Suppressor macrophage treated with lipopolysaccharide for 1 hour (primary cell): ENCODE data around the gene DTNBP1.

Source experiments
- DNase-seq, 3 donors: peaks; one replicate each; pipeline ENCODE4 v3.0.0-alpha.2; 2020 to 2022

Gene DTNBP1

DNA sequence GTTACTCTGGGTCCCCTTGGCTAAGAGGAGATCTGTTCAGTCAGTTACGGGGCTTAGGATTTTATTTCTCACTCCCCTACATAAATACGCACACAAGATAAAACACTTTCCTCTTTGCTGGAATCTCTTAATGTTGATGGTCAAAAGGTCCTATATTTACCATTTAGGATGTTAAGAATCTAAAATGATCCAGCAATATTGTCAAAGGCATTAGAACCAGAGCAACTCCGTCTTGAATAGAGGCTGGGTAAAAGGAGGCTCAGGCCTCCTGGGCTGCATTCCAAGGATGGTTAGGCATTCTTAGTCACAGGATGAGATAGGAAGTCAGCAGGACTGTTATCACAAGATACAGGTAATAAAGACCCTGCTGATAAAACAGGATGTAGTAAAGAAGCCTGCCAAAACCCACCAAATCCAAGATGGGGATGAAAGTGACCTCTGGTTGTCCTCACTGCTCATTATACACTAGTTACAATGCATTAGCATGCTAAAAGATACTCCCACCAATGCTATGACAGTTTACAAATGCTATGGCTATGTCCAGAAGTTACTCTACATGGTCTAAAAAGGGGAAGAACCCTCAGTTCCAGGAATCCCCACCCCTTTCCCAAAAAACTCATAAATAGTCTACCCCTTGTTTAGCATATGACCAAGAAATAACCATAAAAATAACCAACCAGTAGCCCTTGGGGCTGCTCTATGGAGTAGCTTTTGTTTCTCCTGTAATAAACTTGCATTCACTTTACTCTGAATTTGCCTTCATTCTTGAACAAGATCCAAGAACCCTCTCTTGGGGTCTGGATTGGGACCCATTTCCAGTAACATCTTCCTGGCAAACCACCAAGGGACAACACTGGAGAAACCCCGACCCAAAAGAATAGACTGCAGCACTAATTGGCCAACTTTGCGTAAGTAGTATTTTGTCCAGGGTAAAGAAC lies 107.5 kb downstream of the DTNBP1 start:
- DNase-seq: peak; percentile 23 to 58 (median 26)

DNA sequence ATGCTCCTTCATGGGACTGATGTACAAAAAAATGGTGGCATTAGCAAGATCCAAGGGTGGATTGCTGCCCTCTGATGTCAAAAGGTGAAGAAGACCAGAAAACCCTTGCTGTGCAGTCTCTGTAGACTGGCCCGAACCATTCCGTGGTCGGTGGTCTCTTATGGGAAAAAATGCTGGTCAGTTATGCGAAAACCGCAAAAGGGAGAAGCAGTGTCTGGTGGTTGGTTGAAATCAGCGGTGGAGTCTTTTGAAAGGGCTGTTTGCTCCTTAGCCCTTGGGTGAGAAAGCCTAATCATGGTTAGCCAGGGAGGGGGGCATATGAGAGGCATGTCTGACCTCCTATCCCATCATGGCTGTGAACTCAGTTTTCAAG lies 108.1 kb downstream of the DTNBP1 start:
- no peak for DNase-seq

DNA sequence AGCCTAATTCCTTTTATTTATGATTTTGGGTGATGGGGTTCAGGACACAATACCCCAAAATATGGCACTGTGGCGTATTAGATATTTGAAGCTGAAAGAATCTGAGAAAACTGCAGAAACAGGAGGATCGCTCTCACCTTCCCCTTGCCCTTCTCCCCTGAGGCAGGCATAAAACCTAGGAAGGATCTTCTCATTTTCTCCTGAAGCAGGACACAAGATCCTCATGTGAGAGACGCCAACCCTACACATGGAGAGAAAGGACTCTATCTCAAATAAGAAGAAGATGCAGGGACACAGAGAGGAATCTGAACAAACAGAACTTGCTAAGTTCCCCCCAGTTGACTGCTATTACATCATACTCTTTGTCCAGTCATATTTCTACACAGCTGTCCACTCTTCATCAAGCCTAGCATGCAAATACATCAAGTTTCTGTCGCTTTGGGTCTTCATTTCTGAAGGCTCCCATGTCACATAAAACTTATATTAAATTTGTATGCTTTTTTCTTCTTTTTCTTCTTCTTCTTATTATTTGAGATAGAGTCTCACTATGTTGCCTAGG lies 109.0 kb downstream of the DTNBP1 start:
- peak; percentile 23 to 57 (median 43) for DNase-seq

- no peak for DNase-seq
These were observed 109.8 kb downstream of the DTNBP1 start for GRCh38 chr6:15553031-15553430.

- no peak for DNase-seq
These were observed 111.0 kb downstream of the DTNBP1 start for GRCh38 chr6:15551798-15552197.

DNA sequence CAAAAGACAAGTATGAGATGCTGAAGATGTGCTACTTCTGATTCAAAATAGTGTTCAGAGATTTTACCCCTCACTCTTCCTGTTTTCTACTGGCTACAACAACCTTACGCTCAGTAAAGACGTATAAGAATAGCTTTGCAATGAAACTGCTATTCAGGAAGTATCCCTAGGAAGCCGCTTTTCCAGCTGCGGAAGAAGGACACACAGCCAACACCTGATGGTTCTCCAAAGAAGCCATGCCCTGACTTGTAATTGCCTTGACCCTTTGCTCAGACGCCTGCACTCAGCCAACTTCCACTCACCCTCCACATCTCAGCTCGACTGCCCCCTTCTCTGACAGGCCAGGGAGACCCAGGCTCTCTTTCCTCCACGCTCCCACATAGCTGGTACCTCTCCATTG lies 111.6 kb downstream of the DTNBP1 start:
- no peak for DNase-seq

DNA sequence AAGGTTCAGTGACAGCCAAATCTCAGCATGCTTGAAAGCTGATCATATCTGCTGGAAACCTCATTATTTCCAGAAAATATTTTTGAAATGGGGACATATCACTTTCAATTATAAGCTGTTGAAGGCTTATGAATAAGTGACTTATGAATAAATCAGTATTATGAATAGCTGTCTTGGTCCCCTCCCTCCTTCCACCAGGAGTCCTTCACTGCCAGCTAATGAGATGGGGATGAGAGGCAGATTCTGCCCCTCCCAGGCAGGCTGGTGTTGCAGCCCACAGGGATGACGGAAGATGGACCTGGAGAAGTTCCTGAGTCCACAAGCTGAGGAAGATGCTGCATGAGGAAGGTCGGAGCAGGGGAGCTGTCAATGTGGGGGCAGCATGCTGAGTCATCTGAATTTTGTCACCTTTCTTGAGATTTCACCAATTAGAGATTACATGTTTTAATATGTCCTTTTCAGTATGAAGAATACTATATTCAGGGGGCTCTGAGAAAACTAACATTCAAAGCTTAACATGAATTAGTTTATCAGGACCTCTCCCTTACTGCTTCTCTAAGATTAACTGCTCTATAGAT lies 112.2 kb downstream of the DTNBP1 start:
- DNase-seq: no peak

- DNase-seq: peak in 1 of 3 donors; percentile 12
These were observed 113.5 kb downstream of the DTNBP1 start for GRCh38 chr6:15549371-15549770.

DNA sequence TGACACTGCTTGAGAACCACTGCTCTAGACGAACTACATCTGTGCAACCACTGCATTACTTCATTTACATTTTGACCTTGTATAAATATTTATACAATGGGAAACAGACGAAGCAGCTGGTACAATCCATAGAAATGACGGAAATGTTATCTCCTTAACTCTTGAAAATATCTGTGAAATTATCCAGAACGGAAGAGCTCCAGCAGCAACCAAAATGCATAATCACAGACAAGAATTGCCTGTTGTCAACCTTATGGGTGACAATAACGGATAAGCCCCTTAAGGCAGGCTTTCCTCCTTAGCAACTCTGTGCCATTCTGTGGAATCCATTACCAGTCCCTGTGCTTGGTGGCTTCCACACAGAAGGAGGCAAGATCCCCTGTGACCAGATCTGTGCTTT lies 115.4 kb downstream of the DTNBP1 start:
- DNase-seq: no peak

- DNase-seq: no peak
These were observed 116.2 kb downstream of the DTNBP1 start for GRCh38 chr6:15546591-15546990.

DNA sequence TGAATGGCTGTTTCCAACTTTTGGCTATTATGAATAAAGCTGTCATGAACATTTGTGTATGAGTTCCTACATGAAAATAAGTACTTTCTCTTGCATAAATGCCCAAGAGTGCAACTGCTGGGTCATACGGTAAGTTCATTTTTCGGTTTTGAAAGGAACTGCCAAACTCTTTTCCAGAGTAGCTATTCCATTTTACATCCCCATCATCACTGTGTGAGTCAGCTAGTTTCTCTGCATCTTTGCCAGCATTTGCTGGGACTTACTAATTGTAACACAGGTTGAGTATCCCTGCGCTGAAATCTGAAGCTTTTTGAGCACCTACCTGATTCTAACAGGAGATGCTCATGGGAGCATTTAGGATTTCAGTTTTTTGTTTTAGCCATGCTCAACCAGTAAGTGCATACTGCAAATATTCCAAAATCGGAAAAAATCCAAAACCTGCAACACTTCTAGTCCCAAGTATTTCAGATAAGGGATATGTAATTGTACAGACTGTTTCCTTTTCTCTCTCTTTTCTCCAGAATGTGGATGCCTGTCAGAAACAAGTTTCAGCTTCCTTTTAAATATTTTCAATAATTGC lies 118.4 kb downstream of the DTNBP1 start:
- no peak for DNase-seq

DNA sequence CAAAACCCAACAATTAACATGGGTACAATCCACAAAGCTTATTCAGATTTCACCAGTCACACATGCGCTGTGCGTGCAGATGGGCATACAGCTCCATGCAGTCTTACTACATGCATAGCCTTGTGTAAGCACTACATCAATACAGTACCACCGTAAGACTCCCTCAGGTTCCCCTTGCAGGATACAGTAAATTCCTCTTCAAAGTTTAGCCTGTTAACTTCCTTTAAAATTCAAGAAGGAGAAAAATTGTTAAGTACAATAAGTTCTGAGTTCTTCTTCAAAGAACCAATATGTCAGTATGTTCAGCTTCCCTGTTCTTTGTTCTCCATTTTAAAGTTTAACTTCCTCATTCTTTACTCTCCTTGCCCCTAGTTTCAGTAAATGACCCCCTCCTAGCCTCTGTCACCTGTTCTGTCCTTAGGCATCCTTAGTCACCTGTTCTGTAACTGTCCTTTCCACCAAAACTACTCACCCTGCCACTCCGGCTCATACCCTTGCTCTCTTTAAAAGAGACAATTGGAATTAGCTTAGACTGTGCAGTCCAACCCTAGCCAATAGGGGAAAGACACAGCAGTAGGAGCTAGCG lies 119.4 kb downstream of the DTNBP1 start:
- peak in 1 of 3 donors; percentile 30 for DNase-seq

- no peak for DNase-seq
These were observed 123.0 kb downstream of the DTNBP1 start for GRCh38 chr6:15539722-15540270.

GRCh38 chr6:15538766-15539495 lies 123.9 kb downstream of the DTNBP1 start:
- no peak for DNase-seq

- no peak for DNase-seq
These were observed 124.7 kb downstream of the DTNBP1 start for GRCh38 chr6:15538106-15538505.

DNA sequence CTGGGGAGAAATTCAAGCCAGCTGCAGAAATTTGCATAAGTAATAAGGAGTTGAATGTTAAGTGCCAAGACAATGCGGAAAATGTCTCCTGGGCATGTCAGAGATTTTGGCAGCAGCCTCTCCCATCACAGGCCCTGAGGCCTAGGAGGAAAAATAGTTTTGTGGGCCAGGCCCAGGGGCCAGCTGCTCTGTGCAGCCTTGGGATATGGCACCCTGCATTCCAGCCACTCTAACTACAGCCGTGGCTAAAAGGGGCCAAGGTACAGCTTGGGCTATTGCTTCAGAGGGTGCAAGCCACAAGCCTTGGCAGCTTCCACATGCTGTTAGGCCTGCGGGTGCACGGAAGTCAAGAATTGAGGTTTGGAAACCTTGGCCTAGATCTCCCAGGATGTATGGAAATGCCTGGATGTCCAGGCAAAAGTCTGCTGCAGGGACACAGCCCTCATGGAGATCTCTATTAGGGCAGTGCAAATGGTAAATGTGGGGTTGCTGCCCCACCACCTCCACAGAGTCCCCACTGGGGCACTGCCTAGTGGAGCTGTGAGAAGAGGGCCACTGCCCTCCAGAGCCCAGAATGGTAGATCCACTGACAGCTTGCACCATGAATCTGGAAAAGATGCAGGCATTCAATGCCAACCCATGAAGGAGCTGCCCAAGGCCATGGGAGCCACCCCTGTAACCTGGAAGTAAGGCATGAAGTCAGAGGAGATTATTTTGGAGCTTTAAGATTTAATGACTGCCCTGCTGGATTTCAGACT lies 126.5 kb downstream of the DTNBP1 start:
- DNase-seq: no peak

DNA sequence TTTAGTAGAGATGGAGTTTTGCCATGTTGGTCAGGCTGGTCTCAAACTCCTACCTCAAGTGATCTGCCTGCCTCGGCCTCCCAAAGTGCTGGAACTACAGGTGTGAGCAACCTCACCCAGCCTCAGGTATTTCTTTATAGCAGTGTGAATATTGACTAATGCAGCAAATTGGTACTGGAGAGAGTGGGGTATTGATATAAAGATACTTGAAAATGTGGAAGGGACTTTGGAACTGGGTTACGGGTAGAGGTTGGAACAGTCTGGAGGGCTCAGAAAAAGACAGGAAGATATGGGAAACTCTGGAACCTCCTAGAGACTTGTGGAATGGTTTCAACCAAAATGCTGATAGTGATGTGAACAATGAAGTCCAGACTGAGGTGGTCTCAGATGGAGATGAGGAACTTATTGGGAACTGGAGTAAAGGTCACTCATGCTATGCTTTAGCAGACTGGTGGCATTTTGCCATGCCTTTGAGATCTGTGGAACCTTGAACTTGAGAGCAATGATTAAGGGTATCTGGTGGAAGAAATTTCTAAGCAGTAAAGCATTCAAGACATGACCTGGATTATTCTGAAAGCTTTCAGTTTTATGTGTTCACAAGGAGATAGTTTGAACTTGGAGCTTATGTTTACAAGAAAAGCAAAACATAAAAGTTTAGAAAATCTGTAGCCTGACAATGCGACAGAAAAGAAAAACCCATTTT lies 127.2 kb downstream of the DTNBP1 start:
- no peak for DNase-seq

DNA sequence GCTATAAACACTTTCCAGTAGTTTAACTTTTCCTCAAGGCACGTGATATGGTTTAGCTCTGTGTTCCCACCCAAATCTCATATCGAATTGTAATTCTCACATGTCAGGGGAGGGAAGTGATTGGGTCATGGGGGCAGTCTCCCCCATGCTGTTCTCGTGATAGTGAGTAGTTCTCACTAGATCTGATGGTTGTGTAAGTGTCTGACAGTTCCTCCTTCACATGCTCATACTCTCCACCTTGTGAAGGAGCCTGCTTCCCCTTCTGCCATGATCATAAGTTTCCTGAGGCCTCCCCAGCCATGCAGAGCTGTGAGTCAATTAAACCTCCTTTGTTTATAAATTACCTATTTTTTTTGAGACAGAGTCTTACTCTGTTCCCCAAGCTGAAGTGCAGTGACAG lies 127.9 kb downstream of the DTNBP1 start:
- peak; percentile 72 to 84 (median 80) for DNase-seq

- peak in 2 of 3 donors; percentile 30 to 35 for DNase-seq
These were observed 129.3 kb downstream of the DTNBP1 start for GRCh38 chr6:15533379-15534026.

DNA sequence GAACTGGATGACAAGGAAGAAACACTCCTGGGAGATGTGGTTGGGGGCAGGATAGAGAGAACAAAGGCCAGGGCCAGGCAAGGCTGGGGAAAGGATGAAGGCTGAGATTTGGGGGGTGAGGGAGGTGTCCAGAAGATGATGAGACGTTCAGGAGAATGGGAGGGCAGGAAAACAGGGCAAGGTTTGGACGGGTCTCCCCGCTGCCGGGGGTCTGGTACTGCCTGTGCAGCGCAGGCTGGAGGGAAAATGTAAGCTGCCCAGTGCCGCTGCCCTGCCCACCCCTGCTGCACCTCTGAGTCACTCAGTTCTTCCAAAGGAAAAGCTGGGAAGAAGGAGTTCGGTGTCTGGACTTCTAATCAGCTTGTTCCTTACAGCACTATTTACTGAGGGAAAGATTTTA lies 130.9 kb downstream of the DTNBP1 start:
- no peak for DNase-seq
